ENCODE measurements around the gene SNTN.

The SNTN gene

GRCh38 chr3:63693351-63693750 is 40.9 kb downstream of the SNTN start:
- DNase-seq (ENCODE audit: extremely low read depth, insufficient read length): no peak
- no peaks in the 10 kb centered on the region for H3K36me3 ChIP-seq (ENCODE audit: control insufficient read depth, insufficient read depth, low read length)
- H3K4me3 ChIP-seq (replicated peaks; ENCODE audit: low read depth, low read length): no peak overlapping the region
- H3K27me3 ChIP-seq (replicated peaks; ENCODE audit: control insufficient read depth, insufficient read depth, low read length): no peaks in the 10 kb centered on the region
- TF ChIP-seq CTCF (IDR thresholded peaks at IDR 0.05; ENCODE audit: insufficient read depth, low read length, poor library complexity, severe bottlenecking): no peak

- H3K4me3 ChIP-seq (replicated peaks; ENCODE audit: low read depth, low read length): no peak overlapping the region
- TF ChIP-seq CTCF (IDR thresholded peaks at IDR 0.05; ENCODE audit: insufficient read depth, low read length, poor library complexity, severe bottlenecking): no peak
- DNase-seq (ENCODE audit: extremely low read depth, insufficient read length): no peak
- H3K27me3 ChIP-seq (replicated peaks; ENCODE audit: control insufficient read depth, insufficient read depth, low read length): no peaks in the 10 kb centered on the region
- no peaks in the 10 kb centered on the region for H3K36me3 ChIP-seq (ENCODE audit: control insufficient read depth, insufficient read depth, low read length)
These were observed 52.7 kb downstream of the SNTN start for GRCh38 chr3:63705092-63705645.

- TF ChIP-seq CTCF (IDR thresholded peaks at IDR 0.05; ENCODE audit: insufficient read depth, low read length, poor library complexity, severe bottlenecking): no peak
- no peak for DNase-seq (ENCODE audit: extremely low read depth, insufficient read length)
- Histone ChIP-seq H3K4me3 (replicated peaks; ENCODE audit: low read depth, low read length) (no peak overlapping the region), H3K27me3 (replicated peaks; ENCODE audit: control insufficient read depth, insufficient read depth, low read length) (no peaks in the 10 kb centered on the region), H3K36me3 (ENCODE audit: control insufficient read depth, insufficient read depth, low read length) (no peaks in the 10 kb centered on the region)
These were observed 54.0 kb downstream of the SNTN start for GRCh38 chr3:63706321-63707085.

- no peaks in the 10 kb centered on the region for H3K27me3 ChIP-seq (replicated peaks; ENCODE audit: control insufficient read depth, insufficient read depth, low read length)
- no peak for TF ChIP-seq CTCF (IDR thresholded peaks at IDR 0.05; ENCODE audit: insufficient read depth, low read length, poor library complexity, severe bottlenecking)
- DNase-seq (ENCODE audit: extremely low read depth, insufficient read length): no peak
- no peak overlapping the region for H3K4me3 ChIP-seq (replicated peaks; ENCODE audit: low read depth, low read length)
- H3K36me3 ChIP-seq (ENCODE audit: control insufficient read depth, insufficient read depth, low read length): no peaks in the 10 kb centered on the region
These were observed 55.3 kb downstream of the SNTN start for GRCh38 chr3:63707731-63708130.

GRCh38 chr3:63709576-63709975 is 57.1 kb downstream of the SNTN start:
- no peaks in the 10 kb centered on the region for H3K36me3 ChIP-seq (ENCODE audit: control insufficient read depth, insufficient read depth, low read length)
- DNase-seq (ENCODE audit: extremely low read depth, insufficient read length): no peak
- H3K27me3 ChIP-seq (replicated peaks; ENCODE audit: control insufficient read depth, insufficient read depth, low read length): no peaks in the 10 kb centered on the region
- TF ChIP-seq CTCF (IDR thresholded peaks at IDR 0.05; ENCODE audit: insufficient read depth, low read length, poor library complexity, severe bottlenecking): no peak
- H3K4me3 ChIP-seq (replicated peaks; ENCODE audit: low read depth, low read length): no peak overlapping the region

Data from GM06990 (cell line).